ENCODE measurements around the gene CEP68. TPM values are rescaled to one million over a fixed set of nuclear protein-coding genes. Genes with fewer than 3 reads are reported as not detected.
"Not testable (repeated sequence)": the region's sequence is repeated elsewhere in the genome, so short reads cannot be mapped to it uniquely, and the experiment has no call there.

CEP68 gene
- 1 to 10 TPM; 4.0 TPM for total RNA-seq

- peaks cover 52% of the 10 kb centered on the region for H3K4me1 Mint-ChIP-seq
- peak within 1 kb of the TSS; percentile 85 for H3K27ac Mint-ChIP-seq
- DNase-seq, result peak; percentile 94
- no peaks in the 10 kb centered on the region for H3K27me3 Mint-ChIP-seq
- H3K36me3 Mint-ChIP-seq, result no peaks in the 10 kb centered on the region
- H3K9me3 Mint-ChIP-seq, result no peaks in the 10 kb centered on the region
- peak within 1 kb of the TSS; percentile 93 for H3K4me3 Mint-ChIP-seq
Observed at GRCh38 chr2:65056215-65057053, at the start of gene CEP68. Gene CEP68, plus strand, starts transcription at chr2:65056416. Its CDS starts 13,029 bp downstream, at chr2:65069445.

- Mint-ChIP-seq H3K36me3 (peaks cover 40% of the 10 kb centered on the region), H3K4me1 (peaks cover 5% of the 10 kb centered on the region), H3K4me3 (no peak overlapping the region), H3K9me3 (no peaks in the 10 kb centered on the region), H3K27ac (no peak overlapping the region), H3K27me3 (no peaks in the 10 kb centered on the region)
- DNase-seq, result no peak
Observed at GRCh38 chr2:65013776-65014175, 42.4 kb upstream of the CEP68 start.

- peaks cover 5% of the 10 kb centered on the region for H3K4me1 Mint-ChIP-seq
- no peaks in the 10 kb centered on the region for H3K9me3 Mint-ChIP-seq
- H3K36me3 Mint-ChIP-seq, result peaks cover 42% of the 10 kb centered on the region
- H3K4me3 Mint-ChIP-seq, result no peak overlapping the region
- no peaks in the 10 kb centered on the region for H3K27me3 Mint-ChIP-seq
- no peak overlapping the region for H3K27ac Mint-ChIP-seq
- DNase-seq, result no peak
Observed at GRCh38 chr2:65015731-65016130, 40.5 kb upstream of the CEP68 start.

- Mint-ChIP-seq H3K27ac (no peak overlapping the region), H3K4me1 (peaks cover 5% of the 10 kb centered on the region), H3K36me3 (peaks cover 41% of the 10 kb centered on the region), H3K27me3 (no peaks in the 10 kb centered on the region), H3K9me3 (no peaks in the 10 kb centered on the region), H3K4me3 (no peak overlapping the region)
- no peak for DNase-seq
Observed at GRCh38 chr2:65016789-65017188, 39.4 kb upstream of the CEP68 start.

- H3K9me3 Mint-ChIP-seq, result no peaks in the 10 kb centered on the region
- no peak overlapping the region for H3K4me3 Mint-ChIP-seq
- no peaks in the 10 kb centered on the region for H3K27me3 Mint-ChIP-seq
- peaks cover 38% of the 10 kb centered on the region for H3K36me3 Mint-ChIP-seq
- H3K4me1 Mint-ChIP-seq, result peaks cover 5% of the 10 kb centered on the region
- DNase-seq, result no peak
- H3K27ac Mint-ChIP-seq, result no peak overlapping the region
Observed at GRCh38 chr2:65017335-65017734, 38.9 kb upstream of the CEP68 start.

GRCh38 chr2:65018141-65018582, 38.1 kb upstream of the CEP68 start:
- no peaks in the 10 kb centered on the region for H3K27me3 Mint-ChIP-seq
- peaks cover 37% of the 10 kb centered on the region for H3K36me3 Mint-ChIP-seq
- H3K4me3 Mint-ChIP-seq, result no peak overlapping the region
- H3K9me3 Mint-ChIP-seq, result no peaks in the 10 kb centered on the region
- peaks cover 5% of the 10 kb centered on the region for H3K4me1 Mint-ChIP-seq
- DNase-seq, result no peak
- no peak overlapping the region for H3K27ac Mint-ChIP-seq

GRCh38 chr2:65019010-65019409, 37.2 kb upstream of the CEP68 start:
- Mint-ChIP-seq H3K4me1 (peaks cover 2% of the 10 kb centered on the region), H3K36me3 (peaks cover 31% of the 10 kb centered on the region), H3K9me3 (no peaks in the 10 kb centered on the region), H3K27me3 (no peaks in the 10 kb centered on the region), H3K27ac (no peak overlapping the region), H3K4me3 (no peak overlapping the region)
- DNase-seq, result no peak

- H3K27ac Mint-ChIP-seq, result no peak overlapping the region
- no peak for DNase-seq
- no peak overlapping the region for H3K4me3 Mint-ChIP-seq
- H3K9me3 Mint-ChIP-seq, result no peaks in the 10 kb centered on the region
- H3K4me1 Mint-ChIP-seq, result peaks cover 3% of the 10 kb centered on the region
- no peaks in the 10 kb centered on the region for H3K27me3 Mint-ChIP-seq
- peaks cover 31% of the 10 kb centered on the region for H3K36me3 Mint-ChIP-seq
Observed at GRCh38 chr2:65019675-65020195, 36.5 kb upstream of the CEP68 start.

GRCh38 chr2:65020251-65020650, 36.0 kb upstream of the CEP68 start:
- not testable (repeated sequence) for DNase-seq, H3K9me3 Mint-ChIP-seq, H3K27me3 Mint-ChIP-seq, H3K27ac Mint-ChIP-seq, H3K4me1 Mint-ChIP-seq, H3K4me3 Mint-ChIP-seq
- H3K36me3 Mint-ChIP-seq, result peaks cover 28% of the 10 kb centered on the region

- DNase-seq, result no peak
- no peak overlapping the region for H3K4me3 Mint-ChIP-seq
- H3K36me3 Mint-ChIP-seq, result peaks cover 25% of the 10 kb centered on the region
- peaks cover 9% of the 10 kb centered on the region for H3K4me1 Mint-ChIP-seq
- H3K27me3 Mint-ChIP-seq, result no peaks in the 10 kb centered on the region
- H3K27ac Mint-ChIP-seq, result no peak overlapping the region
- H3K9me3 Mint-ChIP-seq, result no peaks in the 10 kb centered on the region
Observed at GRCh38 chr2:65020943-65021528, 35.2 kb upstream of the CEP68 start.

- no peak overlapping the region for H3K27ac Mint-ChIP-seq
- H3K4me1 Mint-ChIP-seq, result peaks cover 9% of the 10 kb centered on the region
- H3K4me3 Mint-ChIP-seq, result no peak overlapping the region
- H3K36me3 Mint-ChIP-seq, result peaks cover 19% of the 10 kb centered on the region
- DNase-seq, result no peak
- H3K27me3 Mint-ChIP-seq, result no peaks in the 10 kb centered on the region
- no peaks in the 10 kb centered on the region for H3K9me3 Mint-ChIP-seq
Observed at GRCh38 chr2:65021709-65022108, 34.5 kb upstream of the CEP68 start.

- no peaks in the 10 kb centered on the region for H3K9me3 Mint-ChIP-seq
- H3K27me3 Mint-ChIP-seq, result no peaks in the 10 kb centered on the region
- H3K27ac Mint-ChIP-seq, result no peak overlapping the region
- no peak for DNase-seq
- H3K36me3 Mint-ChIP-seq, result peaks cover 17% of the 10 kb centered on the region
- peaks cover 9% of the 10 kb centered on the region for H3K4me1 Mint-ChIP-seq
- H3K4me3 Mint-ChIP-seq, result no peak overlapping the region
Observed at GRCh38 chr2:65022189-65022588, 34.0 kb upstream of the CEP68 start.

- Mint-ChIP-seq H3K27ac (no peak overlapping the region), H3K4me3 (no peak overlapping the region), H3K4me1 (peaks cover 9% of the 10 kb centered on the region), H3K27me3 (no peaks in the 10 kb centered on the region), H3K9me3 (no peaks in the 10 kb centered on the region), H3K36me3 (peaks cover 6% of the 10 kb centered on the region)
- no peak for DNase-seq
Observed at GRCh38 chr2:65023742-65024141, 32.5 kb upstream of the CEP68 start.

- no peak for DNase-seq
- H3K4me3 Mint-ChIP-seq, result no peak overlapping the region
- H3K27me3 Mint-ChIP-seq, result no peaks in the 10 kb centered on the region
- H3K27ac Mint-ChIP-seq, result no peak overlapping the region
- peaks cover 3% of the 10 kb centered on the region for H3K36me3 Mint-ChIP-seq
- peaks cover 9% of the 10 kb centered on the region for H3K4me1 Mint-ChIP-seq
- H3K9me3 Mint-ChIP-seq, result no peaks in the 10 kb centered on the region
Observed at GRCh38 chr2:65024149-65024829, 31.9 kb upstream of the CEP68 start.

GRCh38 chr2:65025453-65026123, 30.6 kb upstream of the CEP68 start:
- no peak overlapping the region for H3K4me3 Mint-ChIP-seq
- peaks cover 9% of the 10 kb centered on the region for H3K4me1 Mint-ChIP-seq
- no peaks in the 10 kb centered on the region for H3K27me3 Mint-ChIP-seq
- H3K27ac Mint-ChIP-seq, result no peak overlapping the region
- no peak for DNase-seq
- H3K9me3 Mint-ChIP-seq, result no peaks in the 10 kb centered on the region
- H3K36me3 Mint-ChIP-seq, result peaks cover 2% of the 10 kb centered on the region
